Measurements from ENCODE around the gene MUC7.

GRCh38 chr4:70511365-70511764 is 39.4 kb downstream of the MUC7 start:
- no peak for TF ChIP-seq CTCF (conservative IDR thresholded peaks at IDR 0.05)
- TF ChIP-seq ZFX (IDR thresholded peaks at IDR 0.05), result no peak
